ENCODE results near the gene NRDE2.

Gene NRDE2

GRCh38 chr14:90266441-90267154 lies 65.1 kb downstream of the NRDE2 start:
- no peaks in the 10 kb centered on the region for H4K20me1 ChIP-seq (ENCODE audit: insufficient read depth)
- H3K4me1 ChIP-seq (ENCODE audit: low read depth, poor library complexity, severe bottlenecking) = peaks cover 23% of the 10 kb centered on the region
- no peaks in the 10 kb centered on the region for H3K79me2 ChIP-seq (ENCODE audit: insufficient read depth, low read depth)
- no peaks in the 10 kb centered on the region for H3K27me3 ChIP-seq (ENCODE audit: insufficient read depth, low read depth)
- no peaks in the 10 kb centered on the region; the same call in 1 of the 2 replicates for H3K36me3 ChIP-seq (ENCODE audit: insufficient read depth)
- no peak for TF ChIP-seq CTCF (conservative IDR thresholded peaks at IDR 0.05; ENCODE audit: low read depth, low read length)
- H3K4me3 ChIP-seq (IDR thresholded peaks at IDR 0.05; ENCODE audit: insufficient read depth, low read depth, low read length) = no peak overlapping the region
- H3K27ac ChIP-seq = no peak overlapping the region
- H3K9ac ChIP-seq = no peak overlapping the region
- no peak overlapping the region for H2AFZ ChIP-seq (ENCODE audit: low read depth)
- H3K4me2 ChIP-seq = no peak overlapping the region

GRCh38 chr14:90263748-90264449 lies 67.8 kb downstream of the NRDE2 start:
- Histone ChIP-seq H3K9ac (no peak overlapping the region), H3K27ac (peak overlapping the region; percentile 47; the same call in 1 of the 2 replicates), H3K27me3 (ENCODE audit: insufficient read depth, low read depth) (no peaks in the 10 kb centered on the region), H4K20me1 (ENCODE audit: insufficient read depth) (no peaks in the 10 kb centered on the region), H3K4me2 (peak overlapping the region; percentile 26), H2AFZ (ENCODE audit: low read depth) (no peak overlapping the region), H3K4me1 (ENCODE audit: low read depth, poor library complexity, severe bottlenecking) (peaks cover 23% of the 10 kb centered on the region), H3K4me3 (IDR thresholded peaks at IDR 0.05; ENCODE audit: insufficient read depth, low read depth, low read length) (no peak overlapping the region), H3K36me3 (ENCODE audit: insufficient read depth) (no peaks in the 10 kb centered on the region; the same call in 1 of the 2 replicates), H3K79me2 (ENCODE audit: insufficient read depth, low read depth) (peaks cover 3% of the 10 kb centered on the region)
- no peak for TF ChIP-seq CTCF (conservative IDR thresholded peaks at IDR 0.05; ENCODE audit: low read depth, low read length)

- Histone ChIP-seq H3K4me3 (IDR thresholded peaks at IDR 0.05; ENCODE audit: insufficient read depth, low read depth, low read length) (no peak within 1 kb of the TSS), H3K9ac (peak within 1 kb of the TSS; percentile 98), H3K27ac (peak within 1 kb of the TSS; percentile 86), H3K4me1 (ENCODE audit: low read depth, poor library complexity, severe bottlenecking) (no peaks in the 10 kb centered on the region), H3K4me2 (peak within 1 kb of the TSS; percentile 72), H3K36me3 (ENCODE audit: insufficient read depth) (no peaks in the 10 kb centered on the region), H2AFZ (ENCODE audit: low read depth) (peak within 1 kb of the TSS; percentile 72; the same call in 1 of the 2 replicates), H3K79me2 (ENCODE audit: insufficient read depth, low read depth) (peaks cover 29% of the 10 kb centered on the region), H4K20me1 (ENCODE audit: insufficient read depth) (no peaks in the 10 kb centered on the region), H3K27me3 (ENCODE audit: insufficient read depth, low read depth) (no peaks in the 10 kb centered on the region)
- no peak for TF ChIP-seq CTCF (conservative IDR thresholded peaks at IDR 0.05; ENCODE audit: low read depth, low read length)
Measured at GRCh38 chr14:90256354-90257131, 75.2 kb downstream of the NRDE2 start, which contains the start of gene PSMC1. Gene PSMC1, plus strand, starts transcription at chr14:90256553. Its CDS starts 45 bp downstream, at chr14:90256598.

GRCh38 chr14:90255871-90256270 lies 75.9 kb downstream of the NRDE2 start:
- H3K27me3 ChIP-seq (ENCODE audit: insufficient read depth, low read depth) = no peaks in the 10 kb centered on the region
- peak overlapping the region; percentile 98 for H3K9ac ChIP-seq

More at GRCh38 chr14:90255871-90256270, 75.9 kb downstream of the NRDE2 start:
- Histone ChIP-seq H3K27ac (no peak overlapping the region), H3K36me3 (ENCODE audit: insufficient read depth) (no peaks in the 10 kb centered on the region), H3K4me1 (ENCODE audit: low read depth, poor library complexity, severe bottlenecking) (no peaks in the 10 kb centered on the region), H3K4me3 (IDR thresholded peaks at IDR 0.05; ENCODE audit: insufficient read depth, low read depth, low read length) (no peak overlapping the region), H3K4me2 (peak overlapping the region; percentile 72), H4K20me1 (ENCODE audit: insufficient read depth) (no peaks in the 10 kb centered on the region), H2AFZ (ENCODE audit: low read depth) (peak overlapping the region; percentile 72; the same call in 1 of the 2 replicates), H3K79me2 (ENCODE audit: insufficient read depth, low read depth) (peaks cover 29% of the 10 kb centered on the region)
- TF ChIP-seq CTCF (conservative IDR thresholded peaks at IDR 0.05; ENCODE audit: low read depth, low read length) = no peak

Data from KMS-11 (cell line).